K562 (cell line): Measurements from ENCODE around the gene OSBPL7. TPM values are rescaled to one million over a fixed set of nuclear protein-coding genes. Genes with fewer than 3 reads are reported as not detected.

Experiments used
- BRF1 ChIP-seq: IDR thresholded peaks from 3 replicates; pipeline ENCODE4 v1.6.1; 2011; ENCODE audit warnings: borderline replicate concordance, mild to moderate bottlenecking; ENCODE audit not compliant: insufficient read length; ENCODE audit errors: extremely low read depth
- FOXA1 ChIP-seq: fragments of 450-650 bp; IDR thresholded peaks from 2 replicates; pipeline ENCODE4 v1.6.1; 2016; ENCODE audit warnings: mild to moderate bottlenecking, borderline replicate concordance
- KAT7 ChIP-seq: sonication (generic); formaldehyde crosslinking; IDR thresholded peaks from 2 replicates; pipeline ENCODE4 v1.8.0; 2022; ENCODE audit warnings: missing genetic modification reagents, mild to moderate bottlenecking, borderline replicate concordance
- LEF1 ChIP-seq: fragments of 450-650 bp; IDR thresholded peaks from 2 replicates; pipeline ENCODE4 v1.6.1; 2016; ENCODE audit warnings: mild to moderate bottlenecking
- MEIS2 ChIP-seq: fragments of 450-650 bp; IDR thresholded peaks from 2 replicates; pipeline ENCODE4 v1.6.1; 2014; ENCODE audit warnings: mild to moderate bottlenecking; ENCODE audit not compliant: partially characterized antibody
- NFE2 ChIP-seq: IDR thresholded peaks from 2 replicates; pipeline ENCODE4 v1.6.1; 2014; ENCODE audit warnings: antibody characterized with exemption, low read depth
- NR4A1 ChIP-seq, 2 experiments: fragments of 250-450 bp in 1 of 2; fragments of 450-650 bp in 1 of 2; sonication (Bioruptor Pico) in 1 of 2; IDR thresholded peaks; 2 replicates each; pipeline versions ENCODE4 v1.4.0 to v1.6.1; 2016 to 2020; ENCODE audit warnings: mild to moderate bottlenecking in 2 of 2, missing compliant biosample characterization in 1 of 2, missing genetic modification characterization in 1 of 2, moderate library complexity in 1 of 2
- PCBP2 ChIP-seq: fragments of 200-400 bp; formaldehyde crosslinking; IDR thresholded peaks from 2 replicates; pipeline ENCODE4 v1.6.1; 2018; ENCODE audit warnings: low read length, low read depth, mild to moderate bottlenecking, moderate library complexity; ENCODE audit not compliant: poor library complexity, severe bottlenecking
- RBM22 ChIP-seq: fragments of 200-400 bp; formaldehyde crosslinking; IDR thresholded peaks from 2 replicates; pipeline ENCODE4 v1.6.1; 2018; ENCODE audit warnings: low read length, low read depth; ENCODE audit not compliant: poor library complexity, severe bottlenecking
- RFX1 ChIP-seq: fragments of 450-650 bp; IDR thresholded peaks from 2 replicates; pipeline ENCODE4 v1.6.1; 2016; ENCODE audit warnings: mild to moderate bottlenecking, moderate library complexity
- RFX5 ChIP-seq: IDR thresholded peaks from 2 replicates; pipeline ENCODE4 v1.6.1; 2011; ENCODE audit warnings: low read depth, mild to moderate bottlenecking, improper control_type of control experiment, low read length
- SRSF7 ChIP-seq: fragments of 200-400 bp; formaldehyde crosslinking; optimal IDR thresholded peaks from 2 replicates; pipeline ENCODE3; 2017; ENCODE audit warnings: mild to moderate bottlenecking, low read depth, low read length
- TAL1 ChIP-seq: fragments of 450-650 bp; IDR thresholded peaks from 2 replicates; pipeline ENCODE4 v1.6.1; 2016; ENCODE audit warnings: mild to moderate bottlenecking
- TCF3 ChIP-seq: sonication (generic); formaldehyde crosslinking; IDR thresholded peaks from 2 replicates; pipeline ENCODE4 v1.4.0; 2020; ENCODE audit warnings: mild to moderate bottlenecking, missing genetic modification reagents
- TEAD1 ChIP-seq, 2 experiments: fragments of 450-650 bp in 1 of 2; sonication (generic) in 1 of 2; formaldehyde crosslinking; IDR thresholded peaks; 2 replicates each; pipeline versions ENCODE4 v1.4.0 to v1.8.0; 2020 to 2022; ENCODE audit warnings: mild to moderate bottlenecking in 2 of 2, missing genetic modification reagents in 1 of 2
- THRAP3 ChIP-seq: fragments of 450-650 bp; IDR thresholded peaks from 2 replicates; pipeline ENCODE4 v1.6.1; 2016; ENCODE audit warnings: mild to moderate bottlenecking, inconsistent platforms, borderline replicate concordance
- USF1 ChIP-seq: sonication (generic); formaldehyde crosslinking; IDR thresholded peaks from 2 replicates; pipeline ENCODE4 v1.9.0; 2022; ENCODE audit warnings: mild to moderate bottlenecking, missing genetic modification reagents
- ZEB2 ChIP-seq: fragments of 450-650 bp; IDR thresholded peaks from 2 replicates; pipeline ENCODE4 v1.6.1; 2016
- ZNF140 ChIP-seq: fragments of 250-450 bp; sonication (Bioruptor Pico); IDR thresholded peaks from 2 replicates; pipeline ENCODE4 v1.8.0; 2021; ENCODE audit warnings: moderate library complexity, mild to moderate bottlenecking, inconsistent platforms
- ZNF143 ChIP-seq: sonication (generic); formaldehyde crosslinking; IDR thresholded peaks from 2 replicates; pipeline ENCODE4 v1.9.0; 2022; ENCODE audit warnings: mild to moderate bottlenecking, missing genetic modification reagents
- ZNF146 ChIP-seq: IDR thresholded peaks from one replicate; pipeline ENCODE4 v1.6.1; 2018; ENCODE audit warnings: missing compliant biosample characterization; ENCODE audit not compliant: unreplicated experiment
- ZNF384 ChIP-seq: IDR thresholded peaks from 2 replicates; pipeline ENCODE4 v1.6.1; 2012; ENCODE audit warnings: low read depth, low read length, improper control_type of control experiment
- ZNF408 ChIP-seq: fragments of 250-450 bp; sonication (Bioruptor Pico); IDR thresholded peaks from 2 replicates; pipeline ENCODE4 v1.4.0; 2020; ENCODE audit warnings: low read depth, mild to moderate bottlenecking, moderate library complexity
- ZNF695 ChIP-seq: fragments of 450-650 bp; formaldehyde crosslinking; IDR thresholded peaks from 2 replicates; pipeline ENCODE4 v1.4.0; 2020; ENCODE audit warnings: mild to moderate bottlenecking, moderate library complexity
- ZNF75A ChIP-seq: fragments of 450-650 bp; formaldehyde crosslinking; IDR thresholded peaks from 2 replicates; pipeline ENCODE4 v1.4.0; 2020; ENCODE audit warnings: mild to moderate bottlenecking
- polyA plus RNA-seq, 8 experiments: library from polyadenylated mRNA; depleted of rRNA in 4 of 8; stranded (reverse) in 5 of 8; unstranded in 3 of 8; fragments of >200 nt; fragmentation: Nextera tagmentation in 2 of 8; fragmentation: Illumina TruSeq in 1 of 8; extraction: Ambion mirVana in 2 of 8; extraction: Trizol in 1 of 8; gene quantifications; 2 replicates each; pipeline versions ENCODE4 v1.2.1 to v1.2.3, GENCODE V29; 2011 to 2014; ENCODE audit warnings: inconsistent platforms in 1 of 8, missing spikeins in 1 of 8
- total RNA-seq, 7 experiments: library from RNA; depleted of rRNA in 6 of 7; stranded (reverse); fragments of >200 nt in 6 of 7; fragmentation: Illumina TruSeq in 2 of 7; extraction: Trizol in 2 of 7; gene quantifications; 2 replicates each; pipeline versions ENCODE4 v1.2.1 to v1.2.3, GENCODE V29; 2011 to 2021; ENCODE audit warnings: low replicate concordance in 1 of 7
- TF ChIP-seq, protein P1 (sequence below): fragments of 250-450 bp; sonication (Bioruptor Pico); IDR thresholded peaks from 2 replicates; pipeline ENCODE4 v1.8.0; 2022; ENCODE audit warnings: inconsistent platforms

The OSBPL7 gene
- total and polyA plus RNA-seq, 9 of the 15 experiments (the other 6 are each of a cell fraction or from before 2014, with no cell fraction given), result 0.32 to 11.9 (median 5.8) TPM

- TF ChIP-seq TCF3 (0 out of 2 replicates have a peak, but pooled peaks have one; percentile 4), KAT7 (CRISPR knock-in tag) (peak; percentile 79; the same call in 1 of the 2 replicates), ZNF384 (no peak), ZEB2 (peak; percentile 76; the same call in 1 of the 2 replicates), PCBP2 (no peak), TEAD1 (CRISPR knock-in tag; IDR thresholded peaks at IDR 0.05) (no peak), ZNF695 (CRISPR knock-in tag) (no peak), RFX1 (no peak), USF1 (CRISPR knock-in tag) (no peak), NR4A1 (CRISPR knock-in tag; IDR thresholded peaks at IDR 0.05) (0 out of 2 replicates have a peak, but pooled peaks have one; percentile 2), NR4A1 (tag; IDR thresholded peaks at IDR 0.05) (no peak), ZNF408 (CRISPR knock-in tag) (no peak), THRAP3 (no peak), TAL1 (no peak), SRSF7 (no peak), ZNF146 (CRISPR knock-in tag) (no peak), ZNF143 (CRISPR knock-in tag) (no peak), LEF1 (no peak), ZNF75A (CRISPR knock-in tag) (no peak), FOXA1 (no peak), RFX5 (no peak), ZNF140 (CRISPR knock-in tag) (no peak), RBM22 (peak; percentile 36), MEIS2 (no peak), BRF1 (no peak), NFE2 (no peak)
- TF ChIP-seq, protein P1, sequence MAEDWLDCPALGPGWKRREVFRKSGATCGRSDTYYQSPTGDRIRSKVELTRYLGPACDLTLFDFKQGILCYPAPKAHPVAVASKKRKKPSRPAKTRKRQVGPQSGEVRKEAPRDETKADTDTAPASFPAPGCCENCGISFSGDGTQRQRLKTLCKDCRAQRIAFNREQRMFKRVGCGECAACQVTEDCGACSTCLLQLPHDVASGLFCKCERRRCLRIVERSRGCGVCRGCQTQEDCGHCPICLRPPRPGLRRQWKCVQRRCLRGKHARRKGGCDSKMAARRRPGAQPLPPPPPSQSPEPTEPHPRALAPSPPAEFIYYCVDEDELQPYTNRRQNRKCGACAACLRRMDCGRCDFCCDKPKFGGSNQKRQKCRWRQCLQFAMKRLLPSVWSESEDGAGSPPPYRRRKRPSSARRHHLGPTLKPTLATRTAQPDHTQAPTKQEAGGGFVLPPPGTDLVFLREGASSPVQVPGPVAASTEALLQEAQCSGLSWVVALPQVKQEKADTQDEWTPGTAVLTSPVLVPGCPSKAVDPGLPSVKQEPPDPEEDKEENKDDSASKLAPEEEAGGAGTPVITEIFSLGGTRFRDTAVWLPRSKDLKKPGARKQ (CRISPR knock-in tag), result no peak
Observed at GRCh38 chr17:47850692-47851573, 29.3 kb upstream of the OSBPL7 start, which contains the start of gene SP6 (continued).
